Activated naive CD8-positive, alpha-beta T cell treated with anti-CD3 and anti-CD28 coated beads, Interleukin-2, amount 10 ng/mL, durations not matched to agents 7 days and 5 days (primary cell): ENCODE results near the gene ATP8B3. TPM values are rescaled to one million over a fixed set of nuclear protein-coding genes. Genes with fewer than 3 reads are reported as not detected.

ENCODE experiments used
- ATAC-seq: fragments of 150-1000 bp; cut with Tn5 transposase; one replicate; pipeline ENCODE4 v1.10.0; 2021; ENCODE audit warnings: low read depth, moderate library complexity
- POLR2A ChIA-PET: fragments of 350-600 bp; sonication (Branson Sonifier 250); formaldehyde crosslinking; loops from one replicate; lab custom pipeline; 2021; ENCODE audit warnings: antibody characterized with exemption; lab: Charles Lee
- DNase-seq: peaks from one replicate; pipeline ENCODE4 v3.0.0; 2021
- H3K27ac Mint-ChIP-seq: one replicate; pipeline ENCODE4 v1.8.0; 2022; ENCODE audit warnings: mild to moderate bottlenecking, mixed read lengths
- H3K27me3 Mint-ChIP-seq: one replicate; pipeline ENCODE4 v1.8.0; 2022; ENCODE audit warnings: mild to moderate bottlenecking, moderate library complexity, mixed read lengths
- H3K36me3 Mint-ChIP-seq: one replicate; pipeline ENCODE4 v1.8.0; 2021; ENCODE audit warnings: mild to moderate bottlenecking, mixed read lengths
- H3K4me1 Mint-ChIP-seq: one replicate; pipeline ENCODE4 v1.8.0; 2021; ENCODE audit warnings: mixed read lengths
- H3K4me3 Mint-ChIP-seq: one replicate; pipeline ENCODE4 v1.8.0; 2022; ENCODE audit warnings: mild to moderate bottlenecking, moderate library complexity, mixed read lengths
- H3K9me3 Mint-ChIP-seq: one replicate; pipeline ENCODE4 v1.8.0; 2021; ENCODE audit warnings: mixed read lengths
- microRNA-seq: library from miRNA; unstranded; fragments of <30 nt; microRNA quantifications from one replicate; pipeline ENCODE4 v1.2.0, GENCODE V29; 2022
- total RNA-seq, 2 experiments: library from RNA; stranded (reverse); gene quantifications; one replicate each; pipeline ENCODE4 v1.2.3, GENCODE V29; 2021

ATP8B3 gene
- total RNA-seq, 2 experiments from 2014 or later, result 17.0 to 18.6 TPM

DNA sequence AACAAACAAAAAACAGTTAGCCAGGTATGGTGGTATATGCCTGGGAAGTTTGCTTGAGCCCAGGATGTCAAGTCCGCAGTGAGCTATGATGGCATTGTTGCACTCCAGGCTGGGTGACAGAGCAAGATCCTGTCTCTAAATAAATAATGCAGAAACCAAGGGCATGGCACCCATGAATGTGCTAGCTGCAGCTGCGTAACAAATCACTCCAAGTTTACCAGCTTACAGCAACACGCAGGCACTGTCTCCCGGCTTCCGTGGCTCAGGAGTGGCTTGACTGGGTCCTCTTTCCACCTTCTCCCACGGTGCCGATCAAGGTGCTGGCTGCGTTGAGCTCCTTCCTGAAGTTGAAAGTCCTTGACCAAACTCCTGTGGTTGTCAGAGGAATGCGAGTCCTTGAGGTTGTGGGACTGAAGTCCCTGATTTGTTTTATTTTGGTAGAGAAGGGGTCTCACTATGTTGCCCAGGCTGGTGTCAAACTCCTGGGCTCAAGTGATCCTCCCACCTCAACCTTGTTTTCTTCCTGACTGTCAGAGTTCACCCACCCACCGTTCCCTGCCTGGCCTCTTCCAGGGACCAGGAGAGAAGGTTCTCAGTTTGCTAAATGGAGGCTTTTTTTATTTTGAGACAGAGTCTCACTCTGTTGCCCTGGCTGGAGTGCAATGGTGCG is 72.0 kb downstream of the ATP8B3 start:
- no peak overlapping the region for H3K27ac Mint-ChIP-seq
- no peak overlapping the region for H3K4me3 Mint-ChIP-seq

DNA sequence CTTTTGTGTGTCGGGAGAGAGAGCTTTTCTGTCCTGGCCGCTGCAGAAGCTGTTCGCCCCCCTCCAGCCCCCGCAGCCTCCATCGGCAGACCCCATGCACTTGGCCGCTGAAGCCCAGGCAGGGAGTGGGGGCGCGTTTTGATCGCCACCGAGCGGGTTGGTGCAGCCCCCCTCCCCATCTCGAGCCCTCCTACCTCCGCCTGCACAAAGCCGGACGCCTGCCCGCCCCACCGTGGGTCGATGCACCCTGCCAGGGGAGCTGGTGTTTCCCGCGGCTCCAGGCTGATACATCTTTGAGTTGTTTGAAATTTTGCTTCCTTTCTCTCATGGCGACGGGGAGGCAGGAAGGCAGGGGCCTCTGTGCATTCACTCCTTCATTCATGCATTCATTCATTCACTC is 75.1 kb downstream of the ATP8B3 start:
- no peaks in the 10 kb centered on the region for H3K9me3 Mint-ChIP-seq
- ATAC-seq, result no peak
- POLR2A ChIA-PET, result no interaction called here
- no peaks in the 10 kb centered on the region for H3K36me3 Mint-ChIP-seq
- H3K4me3 Mint-ChIP-seq, result no peak overlapping the region
- DNase-seq, result no peak
- H3K27me3 Mint-ChIP-seq, result peaks cover 30% of the 10 kb centered on the region
- H3K27ac Mint-ChIP-seq, result no peak overlapping the region
- H3K4me1 Mint-ChIP-seq, result no peaks in the 10 kb centered on the region

More for the DNA sequence above, 72.0 kb downstream of the ATP8B3 start:
- DNase-seq (no peak), ATAC-seq (no peak)
- Mint-ChIP-seq H3K9me3 (no peaks in the 10 kb centered on the region), H3K4me1 (no peaks in the 10 kb centered on the region), H3K36me3 (no peaks in the 10 kb centered on the region), H3K27me3 (peaks cover 30% of the 10 kb centered on the region)
- POLR2A ChIA-PET, result interaction anchor here (0.6 kb wide), 1 partner anchor 86 kb away, joined by 4 read pairs; no protein-coding TSS in a partner anchor

DNA sequence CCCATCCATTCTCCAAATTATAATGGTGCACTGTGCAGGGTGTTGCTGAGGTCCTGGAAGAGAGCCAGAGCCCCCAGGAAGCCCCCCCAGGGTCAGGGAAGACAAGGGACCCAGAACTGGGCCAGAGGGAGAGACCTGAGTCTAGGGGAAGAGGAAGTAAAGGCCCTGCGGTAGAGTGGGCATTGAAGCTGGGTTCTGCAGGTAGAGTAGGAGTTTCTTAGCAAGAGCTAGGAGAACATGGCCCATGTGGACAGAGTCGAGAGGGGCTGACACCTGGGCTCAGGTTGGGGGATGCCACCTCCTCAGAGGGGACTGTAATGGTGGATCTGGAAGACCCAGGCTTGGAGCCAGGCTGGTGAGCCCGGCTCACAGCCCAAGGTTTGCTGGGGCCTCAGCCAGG is 75.8 kb downstream of the ATP8B3 start:
- no peaks in the 10 kb centered on the region for H3K9me3 Mint-ChIP-seq

DNA sequence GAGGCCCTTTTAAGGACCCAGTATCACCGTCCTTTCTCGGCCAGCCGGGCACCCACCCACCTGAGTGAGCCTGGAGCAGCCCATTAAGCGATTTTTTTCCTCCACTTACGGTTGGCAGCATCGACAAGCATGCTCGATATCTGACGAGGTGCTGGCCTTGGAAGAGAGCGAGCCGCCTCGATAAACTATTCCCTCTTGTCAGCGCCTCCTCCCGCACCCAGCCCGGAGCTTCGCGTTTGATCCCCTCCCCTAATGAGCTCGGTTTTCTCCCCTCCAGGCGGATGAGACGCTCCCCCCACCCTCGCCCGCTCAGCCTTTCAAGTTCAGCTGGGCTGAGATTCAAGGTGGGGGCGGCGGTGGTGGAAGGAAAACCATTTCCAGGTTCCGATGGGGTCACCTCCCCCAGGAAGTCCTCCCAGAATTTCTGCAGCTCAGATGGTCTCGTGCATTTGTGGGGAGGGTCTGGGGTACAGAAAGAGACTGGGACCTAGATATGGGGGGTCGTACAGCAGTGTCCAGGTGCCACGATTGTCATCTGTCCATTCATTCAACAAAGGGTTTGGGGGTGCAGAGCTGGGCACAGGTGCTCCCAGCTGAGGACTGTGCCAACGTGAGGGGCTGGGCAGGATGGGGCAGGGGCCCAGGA is 77.6 kb downstream of the ATP8B3 start:
- Mint-ChIP-seq H3K27me3 (peaks cover 27% of the 10 kb centered on the region), H3K9me3 (no peaks in the 10 kb centered on the region), H3K36me3 (no peaks in the 10 kb centered on the region), H3K4me1 (no peaks in the 10 kb centered on the region), H3K27ac (no peak overlapping the region), H3K4me3 (no peak overlapping the region)
- no peak for ATAC-seq
- DNase-seq, result no peak
- POLR2A ChIA-PET, result no interaction called here

More for the DNA sequence above, 75.8 kb downstream of the ATP8B3 start:
- Mint-ChIP-seq H3K36me3 (no peaks in the 10 kb centered on the region), H3K4me3 (no peak overlapping the region), H3K27ac (no peak overlapping the region), H3K27me3 (peaks cover 32% of the 10 kb centered on the region), H3K4me1 (no peaks in the 10 kb centered on the region)
- ATAC-seq (no peak), DNase-seq (no peak)
- POLR2A ChIA-PET, result no interaction called here

Small RNA genes within 50 kb of the gene (microRNA-seq; reads per million reads assigned to microRNA genes)
- gene MIR1909, result 2.8 reads per million

Other genes starting within 250 kb of the ATP8B3 start
- 1 to 10 TPM; 7.0 to 7.8 TPM for gene MEX3D, start 244.0 kb downstream of the ATP8B3 start, total RNA-seq
- gene MBD3, start 219.4 kb downstream of the ATP8B3 start, total RNA-seq, result 10 to 100 TPM; 68.9 to 72.7 TPM
- 100 to 1,000 TPM; 176 to 181 TPM for gene UQCR11, start 206.8 kb downstream of the ATP8B3 start, total RNA-seq
- 100 to 1,000 TPM; 102 to 109 TPM for gene TCF3, start 159.7 kb downstream of the ATP8B3 start, total RNA-seq
- not detected for gene ONECUT3, start 58.8 kb downstream of the ATP8B3 start, total RNA-seq
- gene REXO1, start 36.2 kb upstream of the ATP8B3 start, total RNA-seq, result 10 to 100 TPM; 57.9 to 60.4 TPM
- gene KLF16, start 51.3 kb upstream of the ATP8B3 start, total RNA-seq, result 10 to 100 TPM; 21.5 to 21.8 TPM
- 100 to 1,000 TPM; 185 to 194 TPM for gene ABHD17A, start 73.2 kb upstream of the ATP8B3 start, total RNA-seq
- gene ADAT3, start 93.1 kb upstream of the ATP8B3 start, total RNA-seq, result 1 to 10 TPM; 7.6 to 9.3 TPM
- gene SCAMP4, start 93.1 kb upstream of the ATP8B3 start, total RNA-seq, result 10 to 100 TPM; 35.1 to 35.2 TPM
- gene CSNK1G2, start 128.9 kb upstream of the ATP8B3 start, total RNA-seq, result 100 to 1,000 TPM; 127 to 134 TPM
- gene BTBD2, start 203.4 kb upstream of the ATP8B3 start, total RNA-seq, result 10 to 100 TPM; 55.0 to 61.4 TPM
- gene MKNK2, start 239.0 kb upstream of the ATP8B3 start, total RNA-seq, result 100 to 1,000 TPM; 319 to 341 TPM